Mucosa of gallbladder (tissue), 1 donor: Measurements from ENCODE around the gene KRTAP2-3. TPM values are rescaled to one million over a fixed set of nuclear protein-coding genes. Genes with fewer than 3 reads are reported as not detected.
"Not testable (repeated sequence)": the region's sequence is repeated elsewhere in the genome, so short reads cannot be mapped to it uniquely, and the experiment has no call there.

Experiments
- DNase-seq: peaks from one replicate; pipeline ENCODE4 v3.0.0-alpha.2; 2020; ENCODE audit warnings: low spot score
- total RNA-seq: library from RNA; stranded (reverse); gene quantifications from one replicate; pipeline ENCODE4 v1.2.1, GENCODE V29; 2021
- donor health status: DM: no; HTN: no; CAD: no.

The KRTAP2-3 gene
- total RNA-seq, 1 donor from 2014 or later: not detected

- DNase-seq: no peak
These were observed 7.4 kb upstream of the KRTAP2-3 start for GRCh38 chr17:41067281-41067680.

- DNase-seq: no peak
These were observed 6.1 kb upstream of the KRTAP2-3 start, which contains the start of gene KRTAP2-4 for GRCh38 chr17:41065829-41066624. TSS of gene KRTAP2-4 (minus strand) at chr17:41065879. CDS start at chr17:41065845, 34 bp downstream.

- DNase-seq: not testable (repeated sequence)
These were observed 5.2 kb upstream of the KRTAP2-3 start for GRCh38 chr17:41065016-41065689.

- no peak for DNase-seq
These were observed 4.4 kb upstream of the KRTAP2-3 start for GRCh38 chr17:41064301-41064700.

GRCh38 chr17:41063449-41063848 is 3.5 kb upstream of the KRTAP2-3 start:
- no peak for DNase-seq

GRCh38 chr17:41061964-41062363 is 2.0 kb upstream of the KRTAP2-3 start:
- no peak for DNase-seq

GRCh38 chr17:41059276-41060051 is 450 bp downstream of the KRTAP2-3 start:
- not testable (repeated sequence) for DNase-seq

- DNase-seq: no peak
These were observed 1.2 kb downstream of the KRTAP2-3 start for GRCh38 chr17:41058741-41059140.

- DNase-seq: no peak
These were observed 2.4 kb downstream of the KRTAP2-3 start for GRCh38 chr17:41057547-41057946.

- not testable (repeated sequence) for DNase-seq
These were observed 4.8 kb downstream of the KRTAP2-3 start, which contains the start of gene KRTAP2-2 for GRCh38 chr17:41055130-41055529. TSS of gene KRTAP2-2 (minus strand) at chr17:41055230. CDS start at chr17:41055211, 19 bp downstream.

- not testable (repeated sequence) for DNase-seq
These were observed 5.4 kb downstream of the KRTAP2-3 start for GRCh38 chr17:41054556-41054955.

- no peak for DNase-seq
These were observed 5.9 kb downstream of the KRTAP2-3 start for GRCh38 chr17:41054025-41054424.

- no peak for DNase-seq
These were observed 7.3 kb downstream of the KRTAP2-3 start for GRCh38 chr17:41052566-41052965.

GRCh38 chr17:41049110-41049509 is 10.8 kb downstream of the KRTAP2-3 start:
- DNase-seq: no peak

GRCh38 chr17:41048441-41048840 is 11.5 kb downstream of the KRTAP2-3 start:
- DNase-seq: no peak

- not testable (repeated sequence) for DNase-seq
These were observed 13.0 kb downstream of the KRTAP2-3 start, which contains the start of gene KRTAP2-1 for GRCh38 chr17:41046735-41047465. TSS of gene KRTAP2-1 (minus strand) at chr17:41047316. CDS start at chr17:41047267, 49 bp downstream.

GRCh38 chr17:41042953-41043352 is 17.0 kb downstream of the KRTAP2-3 start:
- no peak for DNase-seq

- DNase-seq: not testable (repeated sequence)
These were observed 18.9 kb downstream of the KRTAP2-3 start, which contains the start of gene KRTAP1-1 for GRCh38 chr17:41040783-41041571. TSS of gene KRTAP1-1 (minus strand) at chr17:41041450. CDS start at chr17:41041397, 53 bp downstream.

GRCh38 chr17:41037853-41038350 is 22.0 kb downstream of the KRTAP2-3 start:
- no peak for DNase-seq

- DNase-seq: not testable (repeated sequence)
These were observed 25.5 kb downstream of the KRTAP2-3 start, which contains the start of gene KRTAP1-3 for GRCh38 chr17:41034346-41034935. TSS of gene KRTAP1-3 (minus strand) at chr17:41034874. CDS start at chr17:41034821, 53 bp downstream.
